ENCODE data around the gene TDRD7. TPM values are rescaled to one million over a fixed set of nuclear protein-coding genes. Genes with fewer than 3 reads are reported as not detected.

The TDRD7 gene
- total RNA-seq, 1 experiment from 2014 or later, result 2.8 TPM

DNA sequence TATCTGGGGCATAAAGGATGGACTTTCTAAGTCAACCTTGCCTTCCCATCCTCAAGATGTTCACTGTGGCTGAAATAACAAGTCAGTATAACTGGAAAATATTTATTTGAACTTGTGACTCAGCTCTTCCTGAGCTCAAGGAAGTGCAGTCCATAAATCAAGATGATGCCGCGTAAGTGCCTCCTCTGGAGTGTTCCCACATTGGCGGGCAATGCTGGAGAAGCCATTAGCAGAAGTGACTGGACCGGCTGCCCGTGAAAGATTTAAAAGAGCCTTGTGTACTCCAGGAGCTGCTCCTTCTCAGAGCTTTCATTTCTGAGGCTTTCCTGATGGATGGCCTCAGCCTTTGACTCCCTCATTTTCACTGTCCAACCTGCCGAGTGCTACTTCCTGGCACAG is 107.0 kb downstream of the TDRD7 start (continued):
- TF ChIP-seq, protein P1, sequence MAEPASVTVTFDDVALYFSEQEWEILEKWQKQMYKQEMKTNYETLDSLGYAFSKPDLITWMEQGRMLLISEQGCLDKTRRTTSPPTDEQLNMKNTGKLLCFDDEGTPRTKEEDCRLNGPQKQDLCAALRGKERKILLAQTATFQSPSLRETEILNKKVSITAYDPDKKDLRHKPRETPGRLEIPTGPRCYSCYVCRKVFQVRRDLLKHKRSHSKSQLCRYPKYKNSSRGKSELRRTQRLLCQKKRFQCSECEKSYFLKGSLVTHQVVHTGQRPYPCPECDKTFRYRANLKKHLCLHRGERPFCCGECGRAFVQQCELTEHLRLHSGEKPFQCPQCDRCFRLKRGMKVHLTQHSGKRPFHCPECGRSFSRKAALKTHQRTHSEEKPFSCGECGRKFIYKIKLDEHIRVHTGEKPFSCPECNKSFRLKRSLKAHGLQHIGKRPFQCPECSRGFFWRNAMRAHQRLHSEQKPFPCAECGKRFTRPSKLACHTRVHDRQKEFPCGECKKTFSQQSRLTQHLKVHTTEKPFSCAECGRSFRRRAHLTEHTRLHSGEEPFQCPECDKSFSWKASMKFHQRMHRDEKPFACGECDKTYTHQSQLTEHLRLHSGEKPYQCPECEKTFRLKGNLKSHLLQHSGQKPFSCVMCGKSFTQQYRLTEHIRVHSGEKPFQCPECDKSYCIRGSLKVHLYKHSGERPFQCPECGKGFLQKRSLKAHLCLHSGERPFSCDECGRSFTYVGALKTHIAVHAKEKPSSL (CRISPR knock-in tag; conservative IDR thresholded peaks at IDR 0.05), result no peak

DNA sequence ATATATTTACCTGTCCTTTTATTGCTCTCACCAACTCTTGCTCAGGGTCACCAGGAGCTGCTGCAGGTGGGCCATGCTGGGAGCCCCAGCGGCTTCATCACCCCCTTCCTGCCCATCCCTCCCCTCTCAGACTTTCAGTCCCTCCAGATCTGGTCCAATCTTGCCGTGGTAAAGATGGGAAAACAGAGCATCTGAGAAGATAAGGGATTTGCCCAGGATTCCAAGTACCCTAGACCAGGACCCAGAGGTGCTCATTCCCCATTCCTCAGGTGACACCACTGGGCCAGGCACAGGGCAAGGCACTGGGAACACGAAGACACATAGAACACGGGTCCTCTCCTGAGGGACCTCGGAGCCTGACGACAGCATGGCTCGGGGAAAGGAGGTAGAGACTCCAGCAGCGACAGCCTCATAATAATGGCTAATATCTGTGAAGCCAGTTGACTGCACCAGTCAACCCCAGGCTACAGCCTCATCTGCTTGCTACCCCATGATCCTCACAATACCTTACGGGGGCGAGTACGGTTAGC is 107.6 kb downstream of the TDRD7 start:
- no peaks in the 10 kb centered on the region for H3K36me3 Mint-ChIP-seq
- no peak overlapping the region for H3K4me3 Mint-ChIP-seq
- TF ChIP-seq ELF4 (CRISPR knock-in tag; IDR thresholded peaks at IDR 0.05; ENCODE audit: low read depth) (no peak), OVOL2 (CRISPR knock-in tag; IDR thresholded peaks at IDR 0.05; ENCODE audit: borderline replicate concordance) (no peak), IRF2 (CRISPR knock-in tag; IDR thresholded peaks at IDR 0.05; ENCODE audit: borderline replicate concordance, low read depth) (no peak), SP1 (CRISPR knock-in tag; conservative IDR thresholded peaks at IDR 0.05) (no peak), TP53 (CRISPR knock-in tag; IDR thresholded peaks at IDR 0.05) (no peak), GABPB1 (CRISPR knock-in tag; IDR thresholded peaks at IDR 0.05) (no peak), GTF2I (CRISPR knock-in tag; conservative IDR thresholded peaks at IDR 0.05) (no peak), ZNF317 (CRISPR knock-in tag; IDR thresholded peaks at IDR 0.05; ENCODE audit: borderline replicate concordance, low read depth) (no peak), KAT7 (CRISPR knock-in tag; IDR thresholded peaks at IDR 0.05; ENCODE audit: borderline replicate concordance) (no peak)
- TF ChIP-seq, protein P2, sequence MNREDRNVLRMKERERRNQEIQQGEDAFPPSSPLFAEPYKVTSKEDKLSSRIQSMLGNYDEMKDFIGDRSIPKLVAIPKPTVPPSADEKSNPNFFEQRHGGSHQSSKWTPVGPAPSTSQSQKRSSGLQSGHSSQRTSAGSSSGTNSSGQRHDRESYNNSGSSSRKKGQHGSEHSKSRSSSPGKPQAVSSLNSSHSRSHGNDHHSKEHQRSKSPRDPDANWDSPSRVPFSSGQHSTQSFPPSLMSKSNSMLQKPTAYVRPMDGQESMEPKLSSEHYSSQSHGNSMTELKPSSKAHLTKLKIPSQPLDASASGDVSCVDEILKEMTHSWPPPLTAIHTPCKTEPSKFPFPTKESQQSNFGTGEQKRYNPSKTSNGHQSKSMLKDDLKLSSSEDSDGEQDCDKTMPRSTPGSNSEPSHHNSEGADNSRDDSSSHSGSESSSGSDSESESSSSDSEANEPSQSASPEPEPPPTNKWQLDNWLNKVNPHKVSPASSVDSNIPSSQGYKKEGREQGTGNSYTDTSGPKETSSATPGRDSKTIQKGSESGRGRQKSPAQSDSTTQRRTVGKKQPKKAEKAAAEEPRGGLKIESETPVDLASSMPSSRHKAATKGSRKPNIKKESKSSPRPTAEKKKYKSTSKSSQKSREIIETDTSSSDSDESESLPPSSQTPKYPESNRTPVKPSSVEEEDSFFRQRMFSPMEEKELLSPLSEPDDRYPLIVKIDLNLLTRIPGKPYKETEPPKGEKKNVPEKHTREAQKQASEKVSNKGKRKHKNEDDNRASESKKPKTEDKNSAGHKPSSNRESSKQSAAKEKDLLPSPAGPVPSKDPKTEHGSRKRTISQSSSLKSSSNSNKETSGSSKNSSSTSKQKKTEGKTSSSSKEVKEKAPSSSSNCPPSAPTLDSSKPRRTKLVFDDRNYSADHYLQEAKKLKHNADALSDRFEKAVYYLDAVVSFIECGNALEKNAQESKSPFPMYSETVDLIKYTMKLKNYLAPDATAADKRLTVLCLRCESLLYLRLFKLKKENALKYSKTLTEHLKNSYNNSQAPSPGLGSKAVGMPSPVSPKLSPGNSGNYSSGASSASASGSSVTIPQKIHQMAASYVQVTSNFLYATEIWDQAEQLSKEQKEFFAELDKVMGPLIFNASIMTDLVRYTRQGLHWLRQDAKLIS (CRISPR knock-in tag; IDR thresholded peaks at IDR 0.05; ENCODE audit: borderline replicate concordance), result no peak
- TF ChIP-seq, protein P3, sequence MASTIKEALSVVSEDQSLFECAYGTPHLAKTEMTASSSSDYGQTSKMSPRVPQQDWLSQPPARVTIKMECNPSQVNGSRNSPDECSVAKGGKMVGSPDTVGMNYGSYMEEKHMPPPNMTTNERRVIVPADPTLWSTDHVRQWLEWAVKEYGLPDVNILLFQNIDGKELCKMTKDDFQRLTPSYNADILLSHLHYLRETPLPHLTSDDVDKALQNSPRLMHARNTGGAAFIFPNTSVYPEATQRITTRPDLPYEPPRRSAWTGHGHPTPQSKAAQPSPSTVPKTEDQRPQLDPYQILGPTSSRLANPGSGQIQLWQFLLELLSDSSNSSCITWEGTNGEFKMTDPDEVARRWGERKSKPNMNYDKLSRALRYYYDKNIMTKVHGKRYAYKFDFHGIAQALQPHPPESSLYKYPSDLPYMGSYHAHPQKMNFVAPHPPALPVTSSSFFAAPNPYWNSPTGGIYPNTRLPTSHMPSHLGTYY (CRISPR knock-in tag; IDR thresholded peaks at IDR 0.05), result no peak
- TF ChIP-seq, protein P4, sequence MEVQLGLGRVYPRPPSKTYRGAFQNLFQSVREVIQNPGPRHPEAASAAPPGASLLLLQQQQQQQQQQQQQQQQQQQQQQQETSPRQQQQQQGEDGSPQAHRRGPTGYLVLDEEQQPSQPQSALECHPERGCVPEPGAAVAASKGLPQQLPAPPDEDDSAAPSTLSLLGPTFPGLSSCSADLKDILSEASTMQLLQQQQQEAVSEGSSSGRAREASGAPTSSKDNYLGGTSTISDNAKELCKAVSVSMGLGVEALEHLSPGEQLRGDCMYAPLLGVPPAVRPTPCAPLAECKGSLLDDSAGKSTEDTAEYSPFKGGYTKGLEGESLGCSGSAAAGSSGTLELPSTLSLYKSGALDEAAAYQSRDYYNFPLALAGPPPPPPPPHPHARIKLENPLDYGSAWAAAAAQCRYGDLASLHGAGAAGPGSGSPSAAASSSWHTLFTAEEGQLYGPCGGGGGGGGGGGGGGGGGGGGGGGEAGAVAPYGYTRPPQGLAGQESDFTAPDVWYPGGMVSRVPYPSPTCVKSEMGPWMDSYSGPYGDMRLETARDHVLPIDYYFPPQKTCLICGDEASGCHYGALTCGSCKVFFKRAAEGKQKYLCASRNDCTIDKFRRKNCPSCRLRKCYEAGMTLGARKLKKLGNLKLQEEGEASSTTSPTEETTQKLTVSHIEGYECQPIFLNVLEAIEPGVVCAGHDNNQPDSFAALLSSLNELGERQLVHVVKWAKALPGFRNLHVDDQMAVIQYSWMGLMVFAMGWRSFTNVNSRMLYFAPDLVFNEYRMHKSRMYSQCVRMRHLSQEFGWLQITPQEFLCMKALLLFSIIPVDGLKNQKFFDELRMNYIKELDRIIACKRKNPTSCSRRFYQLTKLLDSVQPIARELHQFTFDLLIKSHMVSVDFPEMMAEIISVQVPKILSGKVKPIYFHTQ (CRISPR knock-in tag; IDR thresholded peaks at IDR 0.05), result no peak
- TF ChIP-seq, protein P1 (CRISPR knock-in tag; conservative IDR thresholded peaks at IDR 0.05), result no peak
- TF ChIP-seq, protein P5, sequence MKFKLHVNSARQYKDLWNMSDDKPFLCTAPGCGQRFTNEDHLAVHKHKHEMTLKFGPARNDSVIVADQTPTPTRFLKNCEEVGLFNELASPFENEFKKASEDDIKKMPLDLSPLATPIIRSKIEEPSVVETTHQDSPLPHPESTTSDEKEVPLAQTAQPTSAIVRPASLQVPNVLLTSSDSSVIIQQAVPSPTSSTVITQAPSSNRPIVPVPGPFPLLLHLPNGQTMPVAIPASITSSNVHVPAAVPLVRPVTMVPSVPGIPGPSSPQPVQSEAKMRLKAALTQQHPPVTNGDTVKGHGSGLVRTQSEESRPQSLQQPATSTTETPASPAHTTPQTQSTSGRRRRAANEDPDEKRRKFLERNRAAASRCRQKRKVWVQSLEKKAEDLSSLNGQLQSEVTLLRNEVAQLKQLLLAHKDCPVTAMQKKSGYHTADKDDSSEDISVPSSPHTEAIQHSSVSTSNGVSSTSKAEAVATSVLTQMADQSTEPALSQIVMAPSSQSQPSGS (CRISPR knock-in tag; IDR thresholded peaks at IDR 0.05; ENCODE audit: borderline replicate concordance, low read depth), result no peak
- peaks cover 8% of the 10 kb centered on the region for H3K4me1 Mint-ChIP-seq
- POLR2A ChIA-PET, result no interaction called here
- no peak overlapping the region for H3K27ac Mint-ChIP-seq
- CTCF ChIA-PET, result interaction anchor here (5.2 kb wide), 1 partner anchor 79 kb away, joined by 30 read pairs; no protein-coding TSS in a partner anchor
- H3K27me3 Mint-ChIP-seq (ENCODE audit: low read depth), result no peaks in the 10 kb centered on the region
- no peak for DNase-seq (ENCODE audit: low spot score)
- H3K9me3 Mint-ChIP-seq, result no peaks in the 10 kb centered on the region
- ATAC-seq, result no peak

Data from WTC11 (cell line).